HG02623 (cell line): ENCODE data around the gene NUDT3.
"Not testable (repeated sequence)": the region's sequence is repeated elsewhere in the genome, so short reads cannot be mapped to it uniquely, and the experiment has no call there.

ENCODE experiments used
- ATAC-seq: cut with Tn5 transposase; IDR thresholded peaks from one replicate; pipeline ENCODE4 v1.9.1; 2021; ENCODE audit warnings: moderate library complexity; ENCODE audit not compliant: unreplicated experiment

NUDT3 gene

DNA sequence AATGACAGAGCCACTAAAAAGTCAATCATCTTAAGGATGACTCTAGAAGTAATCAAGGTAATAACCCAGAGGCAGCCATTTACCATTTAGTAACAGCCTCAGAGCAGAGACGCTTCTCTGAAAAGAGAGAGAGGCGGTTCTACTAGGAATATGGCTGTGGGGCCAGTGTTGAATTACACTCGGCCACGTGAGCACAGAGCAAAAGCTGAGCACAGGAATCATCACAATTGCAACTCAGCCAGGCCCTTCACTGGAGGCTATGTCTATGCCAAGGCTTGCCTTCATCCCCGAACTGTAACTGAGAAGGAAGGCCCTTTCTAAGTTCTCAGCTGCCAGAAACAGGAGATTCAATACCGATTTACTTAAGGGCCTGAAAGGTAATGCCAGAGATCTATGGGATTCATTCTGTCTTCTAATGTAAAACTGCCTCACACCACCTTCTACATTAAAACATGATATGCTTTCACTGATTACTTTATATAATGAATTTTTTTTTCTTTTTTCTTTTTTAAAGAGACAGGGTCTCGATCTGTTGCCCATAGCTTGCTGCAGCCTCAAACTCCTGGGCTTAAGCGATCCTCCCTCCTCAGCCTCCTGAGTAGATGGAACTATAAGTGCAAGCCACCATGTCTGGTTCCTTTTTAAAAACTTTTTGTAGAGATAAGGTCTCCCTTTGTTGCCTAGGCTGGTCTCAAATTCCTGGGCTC is 67.6 kb downstream of the NUDT3 start:
- ATAC-seq, result no peak

DNA sequence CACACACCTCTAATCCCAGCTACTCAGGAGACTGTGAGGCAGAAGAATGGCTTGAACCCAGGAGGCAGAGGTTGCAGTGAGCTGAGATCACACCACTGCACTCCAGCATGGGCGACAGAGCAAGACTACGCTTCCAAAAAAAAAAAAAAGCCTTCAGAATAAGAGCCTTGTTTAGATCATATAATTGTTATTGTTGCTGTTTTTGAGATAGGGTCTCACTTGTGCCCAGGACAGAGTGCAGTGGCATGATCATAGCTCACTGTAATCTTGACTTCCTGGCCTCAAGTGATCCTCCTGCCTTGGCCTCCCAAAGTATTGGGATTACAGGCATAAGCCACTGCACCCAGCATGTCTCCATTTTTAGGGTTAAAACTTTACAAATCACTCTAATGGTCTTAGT is 68.2 kb downstream of the NUDT3 start:
- not testable (repeated sequence) for ATAC-seq

DNA sequence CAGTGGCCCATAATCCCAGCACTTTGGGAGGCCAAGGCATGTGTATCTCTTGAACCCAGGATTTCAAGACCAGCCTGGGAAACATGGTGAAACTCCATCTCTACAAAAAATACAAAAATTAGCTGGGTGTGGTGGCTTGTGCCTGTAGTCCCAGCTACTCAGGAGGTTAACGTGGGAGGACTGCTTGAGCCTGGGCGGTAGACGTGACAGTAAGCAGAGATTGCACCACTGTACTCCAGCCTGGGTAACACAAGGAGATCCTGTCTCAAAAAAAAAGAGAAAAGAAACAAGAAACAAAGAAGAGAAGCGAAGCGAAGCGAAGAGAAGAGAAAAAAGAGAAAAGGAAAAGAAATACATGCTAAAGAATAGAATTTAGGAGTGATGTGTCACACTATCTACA is 69.2 kb downstream of the NUDT3 start:
- ATAC-seq, result no peak

DNA sequence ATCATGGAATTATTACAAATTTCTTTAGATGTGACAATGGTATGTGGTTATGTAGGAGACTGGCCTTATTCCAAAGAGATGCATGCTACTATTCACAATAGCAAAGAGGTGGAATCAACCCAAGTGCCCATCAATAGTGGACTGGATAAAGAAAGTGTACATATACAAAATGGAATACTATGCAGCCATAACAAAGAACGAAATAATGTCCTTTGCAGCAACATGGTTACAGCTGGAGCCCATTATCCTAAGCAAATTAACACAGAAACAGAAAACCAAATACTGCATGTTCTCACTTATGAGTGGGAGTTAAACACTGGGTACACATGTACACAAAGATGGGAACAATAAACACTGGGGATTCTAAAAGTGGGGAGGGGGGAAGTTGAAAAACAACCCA is 69.7 kb downstream of the NUDT3 start:
- ATAC-seq, result no peak

- no peak for ATAC-seq
Measured at GRCh38 chr6:34321821-34322220, 70.6 kb downstream of the NUDT3 start.

DNA sequence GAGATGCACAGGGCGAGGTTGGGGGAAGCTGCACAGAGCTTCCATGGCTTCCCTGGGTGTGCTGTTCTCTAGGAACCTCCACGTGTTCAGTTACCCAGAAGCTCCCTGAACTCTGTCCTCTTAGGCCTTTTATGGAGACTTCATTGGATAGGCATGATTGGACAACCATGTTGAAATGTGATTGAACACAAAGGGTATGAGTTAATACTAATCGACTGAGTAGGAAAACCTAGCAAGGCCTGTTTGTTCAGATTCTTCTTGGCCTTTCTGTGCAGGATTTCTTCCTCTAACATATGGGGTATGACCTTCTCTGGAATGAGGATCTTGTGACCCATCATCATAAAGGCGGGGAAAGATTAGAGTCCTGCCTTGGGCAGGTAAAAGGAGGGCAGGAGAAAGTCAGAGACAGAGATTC is 73.0 kb downstream of the NUDT3 start:
- ATAC-seq, result no peak

GRCh38 chr6:34318499-34319470 is 73.7 kb downstream of the NUDT3 start:
- ATAC-seq, result no peak

DNA sequence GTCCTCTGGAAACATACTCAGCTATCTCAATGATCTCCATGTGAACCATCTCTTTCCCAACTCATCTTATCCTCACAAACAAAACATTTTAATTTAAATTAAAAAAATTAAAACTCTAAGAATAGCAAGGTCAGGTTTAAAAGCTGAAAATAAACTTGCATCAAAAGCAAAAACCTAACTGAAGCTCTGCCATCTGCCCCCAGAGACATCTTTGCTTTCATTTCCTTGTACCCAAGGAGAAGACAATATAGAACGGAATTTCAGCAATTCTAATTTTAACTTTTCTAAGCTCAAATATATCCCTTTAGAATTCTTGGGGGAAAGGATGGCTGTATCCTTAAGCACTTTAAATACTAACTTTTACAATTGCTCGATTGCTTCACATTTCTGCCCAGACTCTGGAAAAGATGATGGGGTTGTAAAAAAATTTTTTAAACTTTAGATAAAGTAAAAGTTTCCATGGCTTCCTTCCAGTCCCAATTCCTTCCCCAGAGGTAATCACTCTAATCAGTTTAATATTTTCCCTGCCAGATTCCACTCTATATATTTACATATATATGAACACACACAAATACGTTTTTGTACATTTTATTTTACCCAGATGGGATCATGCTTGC is 74.5 kb downstream of the NUDT3 start:
- ATAC-seq, result no peak

DNA sequence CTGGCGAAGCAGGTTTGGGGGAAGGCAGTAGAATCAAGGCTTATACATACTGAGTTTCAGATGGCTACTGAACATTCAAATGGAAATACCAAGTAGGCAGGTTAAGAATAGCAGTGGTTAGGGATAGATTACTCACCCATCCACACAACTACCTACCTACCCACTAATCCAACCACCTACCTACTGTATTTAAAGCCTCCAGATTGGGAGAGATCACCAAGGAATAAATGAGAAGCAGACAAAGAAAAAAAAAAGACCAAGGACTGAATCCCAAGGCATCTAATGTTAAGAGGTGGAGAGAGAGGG is 75.3 kb downstream of the NUDT3 start:
- ATAC-seq, result no peak

DNA sequence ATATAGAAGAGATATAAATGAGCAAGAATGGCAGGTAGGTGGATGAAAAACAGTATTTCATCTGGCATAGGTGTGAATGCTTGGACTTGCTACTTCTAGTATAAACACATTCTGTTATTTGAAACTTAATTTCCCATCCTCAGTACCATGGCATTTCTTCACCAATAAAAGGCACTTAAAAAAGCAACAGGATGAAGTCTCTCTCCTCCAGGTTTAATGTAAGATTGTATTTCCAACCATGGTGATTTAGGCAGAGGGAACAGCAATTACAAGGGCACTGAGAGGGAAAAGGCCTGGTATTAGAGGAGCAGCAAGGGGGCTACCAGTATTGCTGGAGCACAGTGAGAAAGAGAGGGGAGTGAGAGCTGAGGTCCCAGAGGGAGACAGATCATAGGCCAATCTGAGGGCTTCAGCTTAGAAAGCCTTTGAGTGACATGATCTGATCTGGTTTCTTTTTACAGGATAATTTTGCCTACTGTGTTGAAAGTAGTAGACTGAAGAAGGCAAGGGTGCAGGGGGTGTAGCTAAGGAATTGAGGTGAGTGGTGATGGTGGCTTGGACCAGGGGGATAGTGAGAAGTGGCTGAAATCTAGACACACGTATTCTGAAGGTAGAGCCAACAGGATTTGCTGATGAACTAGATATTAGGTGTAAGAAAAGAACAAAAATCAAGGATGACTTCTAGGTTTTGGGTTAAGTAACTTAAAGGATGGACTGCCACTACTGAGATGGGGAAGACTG is 75.9 kb downstream of the NUDT3 start:
- ATAC-seq, result no peak

DNA sequence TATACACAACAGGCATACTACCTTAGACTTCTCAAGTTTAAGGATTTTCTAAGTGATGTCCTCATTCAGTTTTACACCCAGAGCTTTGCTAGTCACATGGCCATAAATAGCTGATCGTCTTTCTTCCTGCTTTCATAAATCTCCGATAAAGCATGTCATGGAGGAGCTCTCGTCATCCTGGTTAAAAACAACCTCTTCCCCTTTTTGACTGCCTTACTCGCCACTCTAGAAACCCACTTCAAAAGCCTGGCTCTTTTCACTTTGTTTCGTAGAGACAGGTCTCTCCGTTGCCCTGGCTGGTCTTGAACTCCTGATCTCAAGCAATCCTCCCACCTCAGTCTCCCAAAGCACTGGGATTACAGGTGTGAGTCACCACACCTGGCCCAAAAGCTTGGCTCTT is 76.7 kb downstream of the NUDT3 start:
- no peak for ATAC-seq

- no peak for ATAC-seq
Measured at GRCh38 chr6:34315256-34315655, 77.2 kb downstream of the NUDT3 start.

GRCh38 chr6:34312259-34312658 is 80.2 kb downstream of the NUDT3 start:
- no peak for ATAC-seq

GRCh38 chr6:34310817-34311216 is 81.7 kb downstream of the NUDT3 start:
- ATAC-seq, result no peak

- no peak for ATAC-seq
Measured at GRCh38 chr6:34308483-34308882, 84.0 kb downstream of the NUDT3 start.

DNA sequence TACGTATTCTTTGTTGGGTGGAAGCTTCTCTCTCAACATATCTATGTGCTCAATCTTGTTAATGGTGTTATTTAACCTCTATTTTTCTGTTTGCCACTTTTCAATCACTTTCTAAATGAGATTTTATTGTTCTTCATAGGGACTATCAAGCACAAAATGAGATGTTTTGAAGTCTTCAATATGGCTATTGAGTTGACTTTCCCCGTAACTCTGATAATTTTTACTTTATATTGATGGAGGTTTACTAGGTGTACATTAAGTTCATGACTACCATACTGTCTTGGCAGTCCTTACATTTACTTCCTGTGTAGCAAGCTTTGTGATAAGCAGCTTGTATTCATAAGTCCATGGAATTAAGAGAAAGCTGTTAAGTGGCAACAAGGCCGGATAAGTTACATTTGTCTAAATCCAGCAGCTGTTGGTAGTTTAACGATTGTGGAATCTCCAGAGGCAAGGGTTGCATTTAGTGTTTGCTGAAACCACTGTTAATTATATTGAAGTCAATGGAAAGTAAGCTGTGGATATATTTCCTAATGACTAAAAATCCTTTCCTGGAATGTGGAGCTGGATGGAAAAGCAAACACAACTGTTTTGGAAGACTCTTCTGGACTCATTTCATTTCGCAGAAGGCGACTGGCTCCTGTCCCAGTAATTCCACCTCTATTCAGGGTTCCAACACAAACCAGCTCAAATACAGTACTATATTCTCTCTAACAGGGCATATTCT is 86.3 kb downstream of the NUDT3 start:
- ATAC-seq, result no peak

GRCh38 chr6:34305497-34305896 is 87.0 kb downstream of the NUDT3 start:
- no peak for ATAC-seq

DNA sequence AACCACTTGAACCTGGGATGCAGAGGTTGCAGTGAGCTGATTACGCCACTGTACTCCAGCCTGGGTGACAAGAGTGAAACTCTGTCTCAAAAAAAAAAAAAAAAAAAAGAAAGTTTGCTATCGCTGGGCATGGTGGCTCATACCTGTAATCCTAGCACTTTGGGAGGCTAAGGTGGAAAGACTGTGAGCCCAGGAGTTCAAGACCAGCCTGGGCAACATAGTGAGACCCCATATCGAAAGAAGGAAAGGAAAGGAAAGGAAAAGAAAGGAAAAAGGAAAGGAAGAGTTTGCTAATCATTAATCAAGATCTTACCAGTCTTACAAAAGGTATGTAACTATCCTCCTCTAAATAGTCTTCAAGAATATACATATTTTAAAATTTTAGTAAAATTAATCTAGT is 88.3 kb downstream of the NUDT3 start:
- ATAC-seq, result no peak

GRCh38 chr6:34302929-34303328 is 89.5 kb downstream of the NUDT3 start:
- no peak for ATAC-seq

DNA sequence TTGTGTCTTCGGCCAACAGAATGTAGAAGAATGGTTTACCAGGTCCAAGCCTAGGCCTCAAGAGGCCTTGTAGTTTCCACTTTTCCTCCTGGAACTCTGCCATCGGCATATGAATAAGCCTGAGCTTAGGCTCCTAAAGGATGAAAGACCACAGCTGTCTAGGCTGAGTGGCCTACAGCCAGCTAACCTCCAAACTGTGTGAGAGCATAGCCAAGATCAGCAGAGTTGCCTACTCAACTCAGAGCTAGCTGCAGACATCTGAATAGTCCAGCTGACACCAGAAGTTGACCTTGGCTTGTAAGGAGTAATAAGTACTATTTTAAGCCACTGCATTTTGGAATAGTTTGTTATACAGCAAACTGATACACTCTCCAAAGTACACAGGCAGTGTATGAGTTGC is 91.1 kb downstream of the NUDT3 start:
- ATAC-seq, result no peak

GRCh38 chr6:34300332-34300751 is 92.1 kb downstream of the NUDT3 start:
- ATAC-seq, result no peak
